Measurements from ENCODE around the gene KIAA1549. TPM values are rescaled to one million over a fixed set of nuclear protein-coding genes. Genes with fewer than 3 reads are reported as not detected.

The KIAA1549 gene
- total and polyA plus RNA-seq, 2 of the 8 experiments (the other 6 are each of a cell fraction or from before 2014, with no cell fraction given) = 6.5 to 17.3 TPM

- WGBS, 2 experiments (ENCODE audit: extremely low coverage in 1 of 2, insufficient coverage in 1 of 2, insufficient read length in 1 of 2, insufficient replicate concordance in 2 of 2, low coverage in 1 of 2, low lambda C conversion rate in 2 of 2, missing lambda C conversion rate in 1 of 2) = 92% methylated on average over 10 of the region's 10 CpGs; no CpG with 5 or more reads in 1 of the 2 experiments
- CTCF ChIA-PET (ENCODE audit: partially characterized antibody) = interaction anchor here (1.0 kb wide), 1 partner anchor 32 kb away, joined by 4 read pairs; no protein-coding TSS in a partner anchor
- TF ChIP-seq SP2 (IDR thresholded peaks at IDR 0.05; ENCODE audit: low read length) (no peak), ATF3 (IDR thresholded peaks at IDR 0.05; ENCODE audit: insufficient read depth, low read depth, low read length) (no peak), CBX5 (IDR thresholded peaks at IDR 0.05; ENCODE audit: low read depth, low read length) (no peak), NANOG (IDR thresholded peaks at IDR 0.05; ENCODE audit: insufficient read depth, low read depth, low read length, poor library complexity, severe bottlenecking) (no peak), NRF1 (IDR thresholded peaks at IDR 0.05; ENCODE audit: low read depth, low read length) (no peak), POLR2A (IDR thresholded peaks at IDR 0.05; ENCODE audit: control extremely low read depth in 1 of 2, low read depth in 2 of 2, low read length in 2 of 2) (no peak), TBP (IDR thresholded peaks at IDR 0.05; ENCODE audit: low read depth, low read length) (no peak), GABPA (IDR thresholded peaks at IDR 0.05; ENCODE audit: borderline replicate concordance, insufficient read depth, low read length) (no peak), TAF7 (optimal IDR thresholded peaks at IDR 0.05; ENCODE audit: borderline replicate concordance, low read depth, low read length) (no peak), SP1 (IDR thresholded peaks at IDR 0.05; ENCODE audit: low read depth, low read length) (no peak), YY1 (IDR thresholded peaks at IDR 0.05; ENCODE audit: low read depth, low read length) (no peak), JUND (IDR thresholded peaks at IDR 0.05; ENCODE audit: low read length) (no peak), ZNF274 (IDR thresholded peaks at IDR 0.05; ENCODE audit: borderline replicate concordance, extremely low read depth, low read length) (no peak), SIRT6 (IDR thresholded peaks at IDR 0.05; ENCODE audit: low read length) (no peak), KDM4A (IDR thresholded peaks at IDR 0.05; ENCODE audit: low read depth, low read length, severe bottlenecking) (no peak)
Observed at GRCh38 chr7:138918756-138919155, 62.4 kb downstream of the KIAA1549 start.

More at GRCh38 chr7:138918756-138919155, 62.4 kb downstream of the KIAA1549 start:
- H4K91ac ChIP-seq (replicated peaks; ENCODE audit: insufficient read length, low read length) = no peak overlapping the region
- H2AFZ ChIP-seq (ENCODE audit: low read length) = no peak overlapping the region
- peaks cover 4 to 22% (median 14%) of the 10 kb centered on the region in 4 experiments; a peak in 6 of 8 replicates for H3K36me3 ChIP-seq (ENCODE audit: control insufficient read depth in 2 of 4, insufficient read depth in 4 of 4, low read length in 3 of 4)
- no peak overlapping the region for H2BK120ac ChIP-seq (replicated peaks; ENCODE audit: low read depth, low read length)
- no peak overlapping the region for H2AK5ac ChIP-seq (ENCODE audit: low read depth, low read length)
- DNase-seq (ENCODE audit: low read depth in 1 of 2, low spot score in 2 of 2) = no peak
- no peak overlapping the region for H3K9ac ChIP-seq (replicated peaks in 1 of 4; ENCODE audit: extremely low read depth in 1 of 4, low read depth in 3 of 4, low read length in 3 of 4)
- no peak overlapping the region for H3K4ac ChIP-seq (replicated peaks; ENCODE audit: insufficient read length, low read depth, low read length)
- H2BK20ac ChIP-seq (ENCODE audit: low read length) = no peak overlapping the region
- peaks cover 0 to 4% (median 0%) of the 10 kb centered on the region in 4 experiments; a peak in 2 of 7 replicates for H3K4me1 ChIP-seq (replicated peaks in 1 of 4; ENCODE audit: control insufficient read depth in 3 of 4, insufficient read depth in 4 of 4, low read length in 3 of 4)
- H3K9me3 ChIP-seq (ENCODE audit: insufficient read depth in 2 of 2, low read depth in 1 of 2, low read length in 1 of 2) = peaks cover 0 to 3% of the 10 kb centered on the region in 2 experiments; a peak in 1 of 4 replicates
- no peak overlapping the region for H2BK15ac ChIP-seq (ENCODE audit: low read length)
- POLR2A ChIA-PET (ENCODE audit: partially characterized antibody) = no interaction called here
- H2BK5ac ChIP-seq (ENCODE audit: low read depth, low read length) = no peak overlapping the region
- no peak overlapping the region for H3K18ac ChIP-seq (ENCODE audit: extremely low read depth, low read length)
- H3K4me2 ChIP-seq (ENCODE audit: insufficient read depth in 1 of 2, low read depth in 2 of 2, low read length in 2 of 2) = no peak overlapping the region
- no peaks in the 10 kb centered on the region for H3K27me3 ChIP-seq (replicated peaks in 1 of 4; ENCODE audit: control insufficient read depth in 3 of 4, extremely low read depth in 1 of 4, insufficient read depth in 3 of 4, low read length in 3 of 4)
- no peak overlapping the region for H3K23ac ChIP-seq (ENCODE audit: insufficient read length)
- no peak overlapping the region for H3K56ac ChIP-seq (replicated peaks; ENCODE audit: insufficient read length, low read depth, low read length)
- no peak overlapping the region for H4K5ac ChIP-seq (ENCODE audit: insufficient read length, low read depth, low read length)
- H3K27ac ChIP-seq (ENCODE audit: low read depth, low read length) = no peak overlapping the region
- no peak overlapping the region for H3K4me3 ChIP-seq (ENCODE audit: extremely low read depth in 1 of 4, insufficient read depth in 2 of 4, low read depth in 3 of 4, low read length in 4 of 4)
- peaks cover 0 to 8% of the 10 kb centered on the region in 2 experiments; a peak in 1 of 4 replicates for H3K79me2 ChIP-seq (ENCODE audit: control insufficient read depth in 1 of 2, insufficient read depth in 2 of 2, low read length in 2 of 2)
- no peak for FAIRE-seq
- no peak overlapping the region for H4K8ac ChIP-seq (ENCODE audit: extremely low read depth, insufficient read depth, low read length)
- H2BK12ac ChIP-seq (ENCODE audit: low read depth, low read length) = no peak overlapping the region
- H4K20me1 ChIP-seq (replicated peaks in 1 of 2; ENCODE audit: control insufficient read depth in 1 of 2, insufficient read depth in 2 of 2, low read length in 2 of 2) = peaks cover 0 to 3% of the 10 kb centered on the region in 2 experiments
- H3K23me2 ChIP-seq (ENCODE audit: low read depth, low read length) = no peaks in the 10 kb centered on the region; the same call in 1 of the 2 replicates
- H3K14ac ChIP-seq (ENCODE audit: insufficient read length) = no peak overlapping the region
- H3K79me1 ChIP-seq (ENCODE audit: low read depth, low read length) = peaks cover 3% of the 10 kb centered on the region; the same call in 1 of the 2 replicates

Data from H1 (cell line).